UCSD-AML1 (cell line): Measurements from ENCODE around the gene OR7C2.
"Not testable (repeated sequence)": the region's sequence is repeated elsewhere in the genome, so short reads cannot be mapped to it uniquely, and the experiment has no call there.

ENCODE experiments used
- DNase-seq: peaks from one replicate; lab custom pipeline; 2025; ENCODE audit not compliant: unreplicated experiment; lab: John Stamatoyannopoulos, UW

The OR7C2 gene

GRCh38 chr19:14941189-14941588 lies at the start of gene OR7C2:
Gene OR7C2 (plus strand): TSS chr19:14941489. CDS start chr19:14941489, 0 bp downstream.
- DNase-seq, result no peak

GRCh38 chr19:14901675-14902260 lies 39.5 kb upstream of the OR7C2 start:
- no peak for DNase-seq

GRCh38 chr19:14906711-14907110 lies 34.6 kb upstream of the OR7C2 start:
- DNase-seq, result no peak

DNA sequence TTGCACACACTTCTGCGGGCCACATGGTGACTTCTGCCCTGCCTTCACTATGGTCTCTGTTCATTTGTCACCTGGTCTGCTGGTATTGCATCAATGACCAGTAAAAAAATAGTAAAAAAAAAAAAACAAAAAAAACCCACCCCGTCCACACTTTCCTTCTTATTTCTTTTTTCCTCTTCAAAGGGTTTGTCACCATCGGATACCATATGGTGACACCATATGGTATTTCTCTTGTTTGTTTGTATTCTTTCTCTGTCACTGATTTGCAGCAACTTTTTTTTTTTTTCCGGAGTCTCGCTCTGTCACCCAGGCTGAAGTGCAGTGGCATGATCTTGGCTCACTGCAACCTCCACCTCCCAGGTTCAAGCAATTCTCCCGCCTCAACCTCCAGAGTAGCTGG lies 26.2 kb upstream of the OR7C2 start:
- no peak for DNase-seq

DNA sequence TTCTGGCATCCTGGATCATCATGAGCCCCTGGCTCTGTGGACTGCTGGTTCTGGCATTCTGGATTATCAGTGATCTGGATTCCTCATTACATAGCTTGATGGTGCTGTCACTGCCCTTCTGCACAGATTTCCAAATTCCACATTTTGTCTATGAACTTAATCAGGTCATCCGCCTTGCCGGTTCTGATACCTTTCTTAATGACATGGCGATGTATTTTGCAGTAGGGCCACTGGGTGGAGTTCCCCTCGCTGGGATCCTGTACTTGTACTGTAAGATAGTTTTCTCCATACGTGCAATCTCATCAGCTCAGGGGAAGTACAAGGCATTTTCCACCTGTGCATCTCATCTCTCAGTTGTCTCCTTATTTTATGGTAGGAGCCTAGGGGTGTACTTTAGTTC lies 24.4 kb upstream of the OR7C2 start:
- no peak for DNase-seq

DNA sequence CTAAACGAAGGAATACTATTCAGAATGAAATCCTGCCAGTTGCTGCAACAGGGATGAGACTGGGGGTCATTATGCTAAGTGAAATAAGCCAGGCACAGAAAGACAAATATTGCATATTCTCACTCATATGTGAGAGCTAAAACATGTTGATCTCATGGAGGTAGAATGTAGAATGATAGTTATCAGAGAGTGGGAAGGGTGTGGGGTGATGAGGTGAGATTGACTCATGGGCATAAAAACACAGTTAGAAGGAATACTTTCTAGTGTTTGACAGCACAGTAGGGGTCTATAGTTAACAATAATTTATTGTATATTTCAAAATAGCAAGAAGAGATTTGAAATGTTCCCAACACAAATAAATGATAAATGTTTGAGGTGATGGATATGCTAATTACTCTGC lies 7.8 kb upstream of the OR7C2 start:
- no peak for DNase-seq

- DNase-seq, result no peak
Observed at GRCh38 chr19:14940266-14940665, 1.0 kb upstream of the OR7C2 start.

- DNase-seq, result no peak
Observed at GRCh38 chr19:14943601-14944000, 2.3 kb downstream of the OR7C2 start.

DNA sequence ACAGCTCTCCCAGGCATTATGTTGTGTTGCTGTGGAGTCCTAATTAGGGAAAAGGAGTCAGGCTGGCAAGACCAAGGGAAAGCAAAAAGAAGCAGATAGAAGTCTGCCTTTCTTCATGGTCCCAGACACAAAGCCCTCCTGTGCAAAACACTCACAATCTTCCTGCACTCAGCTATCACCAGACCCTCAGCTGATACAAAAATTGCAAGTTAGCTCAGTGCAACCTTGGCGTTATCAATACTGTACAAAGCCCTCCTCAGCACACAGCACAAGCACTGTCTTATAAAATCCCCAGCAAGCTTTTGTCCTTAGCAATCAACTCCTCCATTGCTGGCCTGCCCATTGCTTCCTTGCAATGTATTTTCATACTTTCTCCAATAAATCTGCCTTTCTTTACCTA lies 3.2 kb downstream of the OR7C2 start:
- no peak for DNase-seq

- DNase-seq, result not testable (repeated sequence)
Observed at GRCh38 chr19:14949413-14949812, 8.1 kb downstream of the OR7C2 start.

GRCh38 chr19:14949876-14950275 lies 8.6 kb downstream of the OR7C2 start:
- no peak for DNase-seq

GRCh38 chr19:14950421-14950820 lies 9.1 kb downstream of the OR7C2 start:
- no peak for DNase-seq

DNA sequence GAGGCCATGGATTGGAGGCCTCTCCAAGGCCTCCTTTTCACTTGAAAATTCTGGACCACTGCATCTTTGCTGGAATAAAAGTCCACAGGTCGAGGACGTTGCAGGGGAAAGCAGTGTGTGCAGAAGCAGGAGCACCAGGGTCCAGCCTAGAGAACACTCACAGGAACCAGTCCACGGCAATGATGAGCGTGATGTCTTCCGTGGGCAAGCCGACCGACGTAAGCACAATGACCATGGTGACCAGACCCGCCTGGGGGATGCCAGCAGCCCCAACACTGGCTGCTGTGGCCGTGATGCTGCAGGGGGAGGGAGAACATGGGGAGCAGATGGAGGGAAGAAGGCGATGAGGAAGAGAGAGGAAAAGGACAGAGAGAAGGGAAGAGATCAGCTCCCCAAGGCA lies 11.5 kb downstream of the OR7C2 start:
- no peak for DNase-seq

DNA sequence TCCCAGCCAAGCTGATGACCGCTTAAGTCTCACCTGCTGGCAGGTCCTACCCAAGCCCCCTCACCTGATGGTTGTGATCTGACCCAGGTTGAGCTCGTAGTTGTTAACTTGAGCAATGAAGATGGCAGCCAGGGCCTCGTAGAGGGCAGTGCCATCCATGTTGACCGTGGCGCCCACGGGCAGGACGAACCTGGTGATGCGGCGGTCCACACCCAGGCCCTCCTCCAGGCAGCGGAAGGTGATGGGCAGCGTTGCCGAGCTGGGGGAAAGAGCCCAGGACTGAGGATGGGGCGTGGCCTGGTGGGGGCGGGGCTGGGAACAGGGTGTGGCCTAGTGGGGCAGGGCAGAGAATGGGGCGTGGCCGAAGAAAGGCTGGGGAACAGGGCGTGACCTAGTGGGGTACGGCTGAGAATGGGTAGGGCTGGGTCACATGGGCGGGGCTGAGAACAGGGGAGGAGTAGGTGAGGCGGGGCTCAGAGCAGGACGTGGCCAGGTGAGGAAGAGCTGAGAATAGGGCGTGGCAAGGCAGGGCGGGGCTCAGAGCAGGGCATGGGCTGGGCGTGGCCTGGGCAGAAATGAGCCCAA lies 12.9 kb downstream of the OR7C2 start:
- DNase-seq, result no peak

DNA sequence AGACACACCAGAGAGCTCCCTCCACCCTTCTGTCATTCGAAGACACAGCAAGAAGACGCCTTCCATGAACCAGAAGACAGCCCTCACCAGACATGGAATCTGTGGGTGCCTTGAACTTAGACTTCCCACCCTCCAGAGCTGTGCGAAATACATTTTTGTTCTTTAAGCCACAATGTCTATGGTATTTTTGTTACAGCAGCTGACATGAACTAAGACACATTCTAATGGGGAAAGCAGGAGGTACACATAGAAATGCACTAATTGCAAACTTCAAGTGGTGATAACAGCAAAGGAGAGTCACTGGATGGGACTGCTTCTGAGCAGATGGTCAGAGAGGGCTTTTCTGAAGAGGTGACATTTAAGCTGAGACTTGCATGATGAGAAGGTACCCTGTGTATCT lies 16.2 kb downstream of the OR7C2 start:
- DNase-seq, result no peak

DNA sequence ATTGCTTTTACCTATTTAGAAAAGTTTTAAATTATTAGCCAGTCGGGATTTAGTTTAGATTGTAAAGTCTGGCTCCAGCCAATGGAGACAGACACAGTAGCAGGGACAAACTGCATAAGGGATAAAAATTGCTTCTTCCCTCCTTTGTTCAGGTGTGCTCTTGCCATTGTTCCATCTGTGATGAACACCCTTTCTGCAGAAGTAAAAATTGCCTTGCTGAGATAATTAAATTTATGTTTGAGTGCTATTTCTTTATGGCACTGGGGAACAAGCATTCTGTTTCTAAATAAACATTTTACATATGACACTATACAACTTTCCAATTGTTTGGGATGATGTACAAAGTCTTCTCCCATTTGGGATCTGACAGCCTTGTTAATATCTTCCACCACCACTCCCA lies 18.0 kb downstream of the OR7C2 start:
- DNase-seq, result no peak

- DNase-seq, result no peak
Observed at GRCh38 chr19:14961956-14962685, 20.8 kb downstream of the OR7C2 start.

GRCh38 chr19:14968247-14968646 lies 27.0 kb downstream of the OR7C2 start:
- DNase-seq, result no peak

DNA sequence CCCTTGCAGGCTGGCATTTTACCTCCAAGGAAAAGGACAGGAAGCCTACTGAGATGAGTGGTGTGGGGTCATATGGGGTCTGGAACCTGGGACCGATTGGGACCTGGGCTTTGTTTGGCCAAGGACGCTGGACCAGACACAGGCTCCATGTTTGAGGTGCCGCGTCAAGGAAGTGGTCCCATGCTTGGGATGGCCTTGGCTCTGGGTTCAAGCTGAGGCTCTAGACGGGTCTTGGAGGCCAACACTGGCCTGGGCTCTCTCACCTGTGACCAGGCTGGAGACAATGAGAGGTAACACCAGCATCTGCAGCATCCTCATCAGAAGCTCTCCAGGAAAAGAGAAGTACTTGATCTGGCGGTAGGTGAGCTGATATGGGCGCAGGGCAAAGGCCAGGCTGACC lies 30.2 kb downstream of the OR7C2 start:
- no peak for DNase-seq

DNA sequence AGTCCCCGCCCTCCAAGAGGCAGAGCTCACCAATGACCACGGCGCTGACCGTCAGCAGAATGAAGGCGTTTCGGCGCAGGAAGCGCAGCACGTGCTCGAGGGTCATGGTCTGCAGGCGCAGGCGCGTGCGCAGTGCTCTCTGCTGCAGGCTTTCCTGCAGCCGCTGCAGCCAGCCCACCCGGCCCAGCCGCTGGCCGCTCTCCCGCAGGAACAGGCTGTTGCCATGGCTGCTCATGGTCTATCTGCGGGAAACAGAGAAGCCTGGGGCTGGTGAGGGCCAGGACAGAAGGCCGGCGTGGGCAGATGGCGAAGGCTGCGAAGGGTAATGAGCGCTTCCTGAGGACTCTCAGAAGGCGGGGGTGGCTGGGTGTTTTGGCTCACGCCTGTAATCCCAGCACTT lies 31.4 kb downstream of the OR7C2 start:
- no peak for DNase-seq

DNA sequence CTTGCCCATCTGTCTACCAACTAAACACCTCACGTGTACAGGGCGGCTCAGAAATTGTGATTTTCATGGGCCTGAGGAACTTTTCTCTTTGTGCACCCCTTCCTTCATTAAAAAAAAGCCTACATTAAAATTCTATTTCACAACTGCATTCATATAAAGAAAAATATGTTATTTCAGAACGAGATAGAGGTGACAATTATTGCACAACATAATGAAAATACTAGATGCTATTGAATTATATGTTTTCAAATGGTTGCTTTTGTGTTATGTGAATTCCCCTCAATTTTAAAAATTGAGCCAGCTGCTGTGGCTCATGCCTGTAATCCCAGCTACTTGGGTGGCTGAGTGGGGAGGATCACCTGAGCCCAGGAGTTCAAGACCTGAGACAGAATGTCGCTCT lies 33.2 kb downstream of the OR7C2 start:
- no peak for DNase-seq

GRCh38 chr19:14977128-14977527 lies 35.8 kb downstream of the OR7C2 start:
- DNase-seq, result no peak
